T-helper 17 cell (primary cell): ENCODE results near the gene SSBP1. TPM values are rescaled to one million over a fixed set of nuclear protein-coding genes. Genes with fewer than 3 reads are reported as not detected.
"Not testable (repeated sequence)": the region's sequence is repeated elsewhere in the genome, so short reads cannot be mapped to it uniquely, and the experiment has no call there.

Source experiments
- ATAC-seq: fragments of 150-1000 bp; cut with Tn5 transposase; 2 replicates; pipeline ENCODE4 v1.10.0; 2021; ENCODE audit warnings: mild to moderate bottlenecking, moderate library complexity
- DNase-seq, 3 donors: peaks; one replicate each; pipeline versions ENCODE4 v3.0.0 to v3.0.0-alpha.2; 2020 to 2021
- H3K9me3 ChIP-seq: one replicate; pipeline ENCODE4 v1.7.0; 2013; ENCODE audit warnings: low read length, mild to moderate bottlenecking; ENCODE audit not compliant: control insufficient read depth, poor library complexity, severe bottlenecking
- H3K27ac Mint-ChIP-seq: one replicate; pipeline ENCODE4 v1.8.0; 2022; ENCODE audit warnings: mild to moderate bottlenecking, moderate library complexity, mixed read lengths
- H3K27me3 Mint-ChIP-seq: one replicate; pipeline ENCODE4 v1.8.0; 2022; ENCODE audit warnings: mixed read lengths
- H3K36me3 Mint-ChIP-seq: one replicate; pipeline ENCODE4 v1.8.0; 2022; ENCODE audit warnings: low read depth, mixed read lengths
- H3K4me1 Mint-ChIP-seq: one replicate; pipeline ENCODE4 v1.8.0; 2022; ENCODE audit warnings: mild to moderate bottlenecking, mixed read lengths
- H3K4me3 Mint-ChIP-seq: one replicate; pipeline ENCODE4 v1.8.0; 2022; ENCODE audit warnings: mild to moderate bottlenecking, moderate library complexity, mixed read lengths
- total RNA-seq, 4 donors: library from RNA in 2 of 4; stranded (reverse) in 2 of 4; gene quantifications; one replicate each; pipeline ENCODE4 v1.2.3 and lab custom pipeline; 2022 to 2026

SSBP1 gene
- total RNA-seq, 2 donors from 2014 or later: 81.3 to 91.3 TPM

GRCh38 chr7:141715018-141715417, 23.1 kb upstream of the SSBP1 start:
- Mint-ChIP-seq H3K27ac (no peak overlapping the region), H3K4me1 (peaks cover 9% of the 10 kb centered on the region), H3K4me3 (no peak overlapping the region), H3K27me3 (no peaks in the 10 kb centered on the region), H3K36me3 (peaks cover 15% of the 10 kb centered on the region)
- H3K9me3 ChIP-seq: no peaks in the 10 kb centered on the region
- ATAC-seq: no peak
- no peak for DNase-seq

GRCh38 chr7:141715794-141716689, 22.1 kb upstream of the SSBP1 start:
- Mint-ChIP-seq H3K27ac (no peak overlapping the region), H3K27me3 (no peaks in the 10 kb centered on the region), H3K36me3 (peaks cover 6% of the 10 kb centered on the region), H3K4me1 (peaks cover 4% of the 10 kb centered on the region), H3K4me3 (no peak overlapping the region)
- no peaks in the 10 kb centered on the region for H3K9me3 ChIP-seq
- DNase-seq (no peak), ATAC-seq (no peak)

GRCh38 chr7:141717450-141717849, 20.7 kb upstream of the SSBP1 start:
- Mint-ChIP-seq H3K4me1 (peaks cover 2% of the 10 kb centered on the region), H3K4me3 (no peak overlapping the region), H3K36me3 (peaks cover 4% of the 10 kb centered on the region), H3K27me3 (no peaks in the 10 kb centered on the region), H3K27ac (no peak overlapping the region)
- no peak for DNase-seq
- H3K9me3 ChIP-seq: no peaks in the 10 kb centered on the region
- ATAC-seq: no peak

GRCh38 chr7:141722529-141722928, 15.6 kb upstream of the SSBP1 start:
- no peak for DNase-seq
- no peaks in the 10 kb centered on the region for H3K27me3 Mint-ChIP-seq
- no peak overlapping the region for H3K27ac Mint-ChIP-seq
- H3K9me3 ChIP-seq: no peaks in the 10 kb centered on the region
- no peak overlapping the region for H3K4me3 Mint-ChIP-seq
- no peak for ATAC-seq
- H3K36me3 Mint-ChIP-seq: peaks cover 4% of the 10 kb centered on the region
- H3K4me1 Mint-ChIP-seq: no peaks in the 10 kb centered on the region

- DNase-seq: no peak
- H3K4me1 Mint-ChIP-seq: peaks cover 3% of the 10 kb centered on the region
- H3K4me3 Mint-ChIP-seq: no peak overlapping the region
- no peak overlapping the region for H3K27ac Mint-ChIP-seq
- H3K36me3 Mint-ChIP-seq: no peaks in the 10 kb centered on the region
- H3K9me3 ChIP-seq: no peaks in the 10 kb centered on the region
- no peaks in the 10 kb centered on the region for H3K27me3 Mint-ChIP-seq
- no peak for ATAC-seq
These were observed 9.1 kb upstream of the SSBP1 start for GRCh38 chr7:141729020-141729419.

- H3K27ac Mint-ChIP-seq: no peak overlapping the region
- no peak for ATAC-seq
- no peaks in the 10 kb centered on the region for H3K36me3 Mint-ChIP-seq
- peaks cover 5% of the 10 kb centered on the region for H3K4me1 Mint-ChIP-seq
- no peaks in the 10 kb centered on the region for H3K27me3 Mint-ChIP-seq
- DNase-seq: no peak
- no peaks in the 10 kb centered on the region for H3K9me3 ChIP-seq
- H3K4me3 Mint-ChIP-seq: no peak overlapping the region
These were observed 6.5 kb upstream of the SSBP1 start for GRCh38 chr7:141731476-141732149.

GRCh38 chr7:141737118-141737835, 881 bp upstream of the SSBP1 start:
- Mint-ChIP-seq H3K27me3 (no peaks in the 10 kb centered on the region), H3K36me3 (peaks cover 7% of the 10 kb centered on the region), H3K4me3 (peak overlapping the region; percentile 99), H3K27ac (peak overlapping the region; percentile 100), H3K4me1 (peaks cover 27% of the 10 kb centered on the region)
- no peaks in the 10 kb centered on the region for H3K9me3 ChIP-seq
- DNase-seq (no peak), ATAC-seq (peak; percentile 8)

GRCh38 chr7:141738592-141739013, 445 bp downstream of the SSBP1 start:
- ATAC-seq: no peak
- H3K27ac Mint-ChIP-seq: peak overlapping the region; percentile 100
- H3K36me3 Mint-ChIP-seq: peaks cover 11% of the 10 kb centered on the region
- no peaks in the 10 kb centered on the region for H3K27me3 Mint-ChIP-seq
- DNase-seq: no peak
- H3K4me3 Mint-ChIP-seq: peak overlapping the region; percentile 99
- H3K9me3 ChIP-seq: no peaks in the 10 kb centered on the region
- H3K4me1 Mint-ChIP-seq: peaks cover 30% of the 10 kb centered on the region

- no peak for DNase-seq
- Mint-ChIP-seq H3K27ac (peak overlapping the region; percentile 100), H3K4me3 (peak overlapping the region; percentile 99), H3K27me3 (no peaks in the 10 kb centered on the region), H3K4me1 (peaks cover 32% of the 10 kb centered on the region), H3K36me3 (peaks cover 13% of the 10 kb centered on the region)
- no peak for ATAC-seq
- no peaks in the 10 kb centered on the region for H3K9me3 ChIP-seq
These were observed 1.1 kb downstream of the SSBP1 start for GRCh38 chr7:141739250-141739649.

- ATAC-seq (no peak), DNase-seq (no peak)
- Mint-ChIP-seq H3K27me3 (no peaks in the 10 kb centered on the region), H3K27ac (no peak overlapping the region), H3K36me3 (peaks cover 13% of the 10 kb centered on the region), H3K4me1 (peaks cover 29% of the 10 kb centered on the region), H3K4me3 (no peak overlapping the region)
- H3K9me3 ChIP-seq: no peaks in the 10 kb centered on the region
These were observed 4.1 kb downstream of the SSBP1 start for GRCh38 chr7:141742229-141742628.

- ATAC-seq (no peak), DNase-seq (no peak)
- H3K27ac Mint-ChIP-seq: no peak overlapping the region
These were observed 6.0 kb downstream of the SSBP1 start for GRCh38 chr7:141744131-141744530.

GRCh38 chr7:141748396-141748795, 10.2 kb downstream of the SSBP1 start:
- Mint-ChIP-seq H3K27me3 (no peaks in the 10 kb centered on the region), H3K36me3 (peaks cover 15% of the 10 kb centered on the region), H3K4me1 (peaks cover 5% of the 10 kb centered on the region), H3K27ac (no peak overlapping the region), H3K4me3 (no peak overlapping the region)
- DNase-seq (no peak), ATAC-seq (no peak)
- peaks cover 19% of the 10 kb centered on the region for H3K9me3 ChIP-seq

More at GRCh38 chr7:141744131-141744530, 6.0 kb downstream of the SSBP1 start:
- peaks cover 12% of the 10 kb centered on the region for H3K36me3 Mint-ChIP-seq
- H3K27me3 Mint-ChIP-seq: no peaks in the 10 kb centered on the region
- H3K4me3 Mint-ChIP-seq: no peak overlapping the region
- H3K9me3 ChIP-seq: no peaks in the 10 kb centered on the region
- peaks cover 17% of the 10 kb centered on the region for H3K4me1 Mint-ChIP-seq

- H3K36me3 Mint-ChIP-seq: peaks cover 20% of the 10 kb centered on the region
- ATAC-seq, DNase-seq, H3K4me1 Mint-ChIP-seq, H3K27me3 Mint-ChIP-seq, H3K27ac Mint-ChIP-seq, H3K4me3 Mint-ChIP-seq: not testable (repeated sequence)
- peaks cover 19% of the 10 kb centered on the region for H3K9me3 ChIP-seq
These were observed 13.7 kb downstream of the SSBP1 start for GRCh38 chr7:141751904-141752303.
